Tibial artery (tissue), 4 donors: ENCODE results near the gene SERPINA3.

Experiments used
- DNase-seq, 2 donors: peaks; one replicate each; pipeline ENCODE4 v3.0.0-alpha.2; 2019
- H3K27ac ChIP-seq, 2 donors: fragments of 200-600 bp; sonication (generic) in 1 of 2; 1 replicate in 1 of 2; 2 replicates in 1 of 2; pipeline ENCODE4 v1.5.1; 2018 to 2019; ENCODE audit warnings: mild to moderate bottlenecking in 1 of 2
- H3K27me3 ChIP-seq, 2 donors: fragments of 200-600 bp; sonication (generic) in 1 of 2; one replicate each; pipeline versions ENCODE4 v1.5.1 to v1.6.0; 2016 to 2019
- H3K36me3 ChIP-seq, 3 donors: fragments of 200-600 bp; sonication (generic) in 2 of 3; one replicate each; pipeline ENCODE4 v1.5.1; 2016 to 2019; ENCODE audit warnings: mild to moderate bottlenecking in 2 of 3
- H3K4me1 ChIP-seq, 4 donors: fragments of 200-600 bp; sonication (generic) in 2 of 4; 1 replicate in 3 of 4; 2 replicates in 1 of 4; pipeline ENCODE4 v1.5.1; 2016 to 2019
- H3K4me3 ChIP-seq, 2 donors: fragments of 200-600 bp; sonication (generic) in 1 of 2; 1 replicate in 1 of 2; 2 replicates in 1 of 2; pipeline ENCODE4 v1.5.1; 2018 to 2019; ENCODE audit warnings: mild to moderate bottlenecking in 2 of 2
- H3K9me3 ChIP-seq, 3 donors: fragments of 200-600 bp; sonication (generic) in 1 of 3; one replicate each; pipeline ENCODE4 v1.5.1; 2016 to 2019
- CTCF ChIP-seq, 2 experiments: fragments of 200-600 bp in 1 of 2; fragments of 450-650 bp in 1 of 2; IDR thresholded peaks; one replicate each; pipeline ENCODE4 v1.5.1; 2017 to 2019; ENCODE audit warnings: antibody characterized with exemption in 2 of 2, mild to moderate bottlenecking in 1 of 2, moderate library complexity in 1 of 2
- intact Hi-C: fragments of 100-400 bp; cut with DNase I; formaldehyde crosslinking; loops from one replicate; pipeline ENCODE4 v1.15.0; 2023; ENCODE audit warnings: low total_unique reads

The SERPINA3 gene

GRCh38 chr14:94581127-94581999 lies 30.8 kb upstream of the SERPINA3 start, which contains the start of gene SERPINA5:
SERPINA5 (plus strand) TSS chr14:94581426; CDS start chr14:94587363, 5,937 bp downstream.
- Histone ChIP-seq H3K4me1 (peaks cover 0 to 19% (median 0%) of the 10 kb centered on the region in 4 donors), H3K4me3 (no peak within 1 kb of the TSS), H3K36me3 (no peaks in the 10 kb centered on the region), H3K27ac (no peak within 1 kb of the TSS), H3K27me3 (peaks cover 0 to 12% of the 10 kb centered on the region in 2 donors), H3K9me3 (no peaks in the 10 kb centered on the region)
- intact Hi-C loops: no loop called here
- TF ChIP-seq CTCF (IDR thresholded peaks at IDR 0.05): no peak
- DNase-seq: no peak

GRCh38 chr14:94582199-94582750 lies 29.9 kb upstream of the SERPINA3 start:
- H3K36me3 ChIP-seq: no peaks in the 10 kb centered on the region
- TF ChIP-seq CTCF (IDR thresholded peaks at IDR 0.05): no peak
- peaks cover 0 to 19% (median 0%) of the 10 kb centered on the region in 4 donors for H3K4me1 ChIP-seq
- H3K27me3 ChIP-seq: peaks cover 0 to 12% of the 10 kb centered on the region in 2 donors
- H3K4me3 ChIP-seq: no peak overlapping the region
- no peaks in the 10 kb centered on the region for H3K9me3 ChIP-seq
- DNase-seq: no peak
- H3K27ac ChIP-seq: no peak overlapping the region
- intact Hi-C loops: no loop called here

GRCh38 chr14:94582851-94583250 lies 29.3 kb upstream of the SERPINA3 start:
- H3K4me1 ChIP-seq: peaks cover 0 to 19% (median 0%) of the 10 kb centered on the region in 4 donors
- no peak overlapping the region for H3K4me3 ChIP-seq
- DNase-seq: no peak
- no peak for TF ChIP-seq CTCF (IDR thresholded peaks at IDR 0.05)
- peaks cover 0 to 12% of the 10 kb centered on the region in 2 donors for H3K27me3 ChIP-seq
- H3K27ac ChIP-seq: no peak overlapping the region
- no peaks in the 10 kb centered on the region for H3K9me3 ChIP-seq
- no peaks in the 10 kb centered on the region for H3K36me3 ChIP-seq
- intact Hi-C loops: no loop called here

GRCh38 chr14:94583557-94583956 lies 28.6 kb upstream of the SERPINA3 start:
- H3K4me1 ChIP-seq: peaks cover 0 to 19% (median 0%) of the 10 kb centered on the region in 4 donors
- H3K27me3 ChIP-seq: peaks cover 0 to 8% of the 10 kb centered on the region in 2 donors
- no peak for DNase-seq
- H3K27ac ChIP-seq: no peak overlapping the region
- intact Hi-C loops: no loop called here
- H3K4me3 ChIP-seq: no peak overlapping the region
- TF ChIP-seq CTCF (IDR thresholded peaks at IDR 0.05): no peak
- H3K9me3 ChIP-seq: no peaks in the 10 kb centered on the region
- no peaks in the 10 kb centered on the region for H3K36me3 ChIP-seq

- intact Hi-C loops: no loop called here
- DNase-seq: no peak
- Histone ChIP-seq H3K27me3 (peaks cover 0 to 6% of the 10 kb centered on the region in 2 donors), H3K4me3 (no peak overlapping the region), H3K36me3 (no peaks in the 10 kb centered on the region), H3K9me3 (no peaks in the 10 kb centered on the region), H3K4me1 (peaks cover 0 to 19% (median 0%) of the 10 kb centered on the region in 4 donors), H3K27ac (no peak overlapping the region)
- no peak for TF ChIP-seq CTCF (IDR thresholded peaks at IDR 0.05)
Measured at GRCh38 chr14:94584591-94585280, 27.5 kb upstream of the SERPINA3 start.
